ENCODE results near the gene HMGCS2. TPM values are rescaled to one million over a fixed set of nuclear protein-coding genes. Genes with fewer than 3 reads are reported as not detected.
"Not testable (repeated sequence)": the region's sequence is repeated elsewhere in the genome, so short reads cannot be mapped to it uniquely, and the experiment has no call there.

Gene HMGCS2
- total RNA-seq, 1 experiment from 2014 or later, result not detected

DNA sequence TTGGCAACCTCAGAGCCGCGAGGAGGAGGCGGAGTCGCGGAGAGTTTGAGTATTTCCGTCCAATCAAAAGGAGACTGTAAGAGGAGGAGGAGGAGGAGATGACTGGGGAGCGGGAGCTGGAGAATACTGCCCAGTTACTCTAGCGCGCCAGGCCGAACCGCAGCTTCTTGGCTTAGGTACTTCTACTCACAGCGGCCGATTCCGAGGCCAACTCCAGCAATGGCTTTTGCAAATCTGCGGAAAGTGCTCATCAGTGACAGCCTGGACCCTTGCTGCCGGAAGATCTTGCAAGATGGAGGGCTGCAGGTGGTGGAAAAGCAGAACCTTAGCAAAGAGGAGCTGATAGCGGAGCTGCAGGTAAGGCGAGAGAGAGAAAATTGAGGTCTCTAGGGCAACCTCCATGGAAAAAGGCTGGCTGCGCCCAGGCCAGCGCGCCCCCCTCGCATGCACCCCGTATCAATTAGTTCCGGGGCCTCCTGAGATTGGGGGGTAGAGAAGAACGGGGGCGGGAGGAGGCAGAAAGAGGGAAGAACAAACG is 56.8 kb downstream of the HMGCS2 start, which contains the start of gene PHGDH:
Gene PHGDH (plus strand): TSS at position 131 of the 538 bp plus-strand sequence. CDS start 89 bp downstream, at position 220.
- peaks cover 26% of the 10 kb centered on the region for H4K20me1 ChIP-seq (ENCODE audit: insufficient read depth)
- H3K4me1 ChIP-seq (replicated peaks; ENCODE audit: insufficient read depth), result peaks cover 34% of the 10 kb centered on the region
- TF ChIP-seq EZH2 (IDR thresholded peaks at IDR 0.05; ENCODE audit: low read depth), result no peak
- H3K79me2 ChIP-seq (ENCODE audit: low read depth), result peaks cover 47% of the 10 kb centered on the region
- peak within 1 kb of the TSS; percentile 98 for H3K4me2 ChIP-seq
- peaks cover 29% of the 10 kb centered on the region for H3K36me3 ChIP-seq (ENCODE audit: low read depth)
- intact Hi-C loops (cut with micrococcal nuclease; ENCODE audit: unreplicated experiment), result loop anchor here (1.0 to 2.0 kb wide), 5 partner anchors 19 to 99 kb away; partner anchors contain the start of gene ZNF697
- ChIA-PET POLR2A (ENCODE audit: unreplicated experiment) (interaction anchor here (0.6 to 1.2 kb wide), 7 partner anchors 15 to 1146 kb away, joined by 4 to 42 read pairs (median 7); partner anchors contain the start of gene ZNF697), CTCF (interaction anchor here (0.5 to 0.8 kb wide), 2 partner anchors 19 to 36 kb away, joined by 3 to 4 read pairs; no protein-coding TSS in a partner anchor)
- peak within 1 kb of the TSS; percentile 93 for H3K4me3 ChIP-seq
- BruUV-seq (replicated peaks), result TSS peak; percentile 89
- H3F3A ChIP-seq (ENCODE audit: insufficient read depth, low read depth), result peaks cover 14% of the 10 kb centered on the region; the same call in 1 of the 2 replicates
- no peaks in the 10 kb centered on the region for H3K9me3 ChIP-seq (ENCODE audit: insufficient read depth, low read depth)
- H3K9me2 ChIP-seq (ENCODE audit: insufficient read depth), result no peaks in the 10 kb centered on the region
- peak within 1 kb of the TSS; percentile 85 for H3K27ac ChIP-seq
- DNase-seq, result peak; percentile 78 to 89
- H3K27me3 ChIP-seq (ENCODE audit: insufficient read depth, low read depth), result no peaks in the 10 kb centered on the region
- peak within 1 kb of the TSS; percentile 74 for H2AFZ ChIP-seq

DNA sequence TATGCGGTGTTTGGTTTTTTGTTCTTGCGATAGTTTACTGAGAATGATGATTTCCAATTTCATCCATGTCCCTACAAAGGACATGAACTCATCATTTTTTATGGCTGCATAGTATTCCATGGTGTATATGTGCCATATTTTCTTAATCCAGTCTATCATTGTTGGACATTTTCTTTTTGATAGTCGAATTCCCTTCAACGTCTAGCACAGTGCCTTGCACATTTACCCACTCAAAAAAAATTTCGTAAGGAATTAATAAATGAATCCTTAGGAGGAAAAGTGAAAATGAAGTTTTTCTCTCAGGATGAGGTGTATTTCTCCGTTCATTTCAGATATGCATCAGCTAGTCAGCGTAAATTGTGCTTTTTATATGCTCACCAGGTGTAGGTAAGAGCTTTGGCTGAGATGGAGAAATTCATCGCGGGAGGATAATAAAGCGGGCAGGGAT is 57.3 kb downstream of the HMGCS2 start:
- H3K9me2 ChIP-seq (ENCODE audit: insufficient read depth); BruUV-seq (replicated peaks); H3K27ac ChIP-seq; DNase-seq; H3K9me3 ChIP-seq (ENCODE audit: insufficient read depth, low read depth); H2AFZ ChIP-seq; H3K27me3 ChIP-seq (ENCODE audit: insufficient read depth, low read depth): not testable (repeated sequence)
- intact Hi-C loops (cut with micrococcal nuclease; ENCODE audit: unreplicated experiment), result loop anchor here (1.0 to 2.0 kb wide), 3 partner anchors 25 to 98 kb away; partner anchors contain the start of gene ZNF697
- peak overlapping the region; percentile 93; the same call in 1 of the 2 replicates for H3K4me3 ChIP-seq
- peaks cover 29% of the 10 kb centered on the region for H3K36me3 ChIP-seq (ENCODE audit: low read depth)
- H3K79me2 ChIP-seq (ENCODE audit: low read depth), result peaks cover 42% of the 10 kb centered on the region
- H3K4me2 ChIP-seq, result peak overlapping the region; percentile 79
- H3K4me1 ChIP-seq (replicated peaks; ENCODE audit: insufficient read depth), result peaks cover 34% of the 10 kb centered on the region
- CTCF ChIA-PET, result interaction anchor here (0.8 kb wide), 1 partner anchor 20 kb away, joined by 4 read pairs; no protein-coding TSS in a partner anchor
- peaks cover 21% of the 10 kb centered on the region for H4K20me1 ChIP-seq (ENCODE audit: insufficient read depth)
- POLR2A ChIA-PET (ENCODE audit: unreplicated experiment), result interaction anchor here (0.6 to 1.2 kb wide), 5 partner anchors 14 to 1146 kb away, joined by 4 to 42 read pairs (median 8); partner anchors contain the start of gene ZNF697
- H3F3A ChIP-seq (ENCODE audit: insufficient read depth, low read depth), result peaks cover 14% of the 10 kb centered on the region; the same call in 1 of the 2 replicates

DNA sequence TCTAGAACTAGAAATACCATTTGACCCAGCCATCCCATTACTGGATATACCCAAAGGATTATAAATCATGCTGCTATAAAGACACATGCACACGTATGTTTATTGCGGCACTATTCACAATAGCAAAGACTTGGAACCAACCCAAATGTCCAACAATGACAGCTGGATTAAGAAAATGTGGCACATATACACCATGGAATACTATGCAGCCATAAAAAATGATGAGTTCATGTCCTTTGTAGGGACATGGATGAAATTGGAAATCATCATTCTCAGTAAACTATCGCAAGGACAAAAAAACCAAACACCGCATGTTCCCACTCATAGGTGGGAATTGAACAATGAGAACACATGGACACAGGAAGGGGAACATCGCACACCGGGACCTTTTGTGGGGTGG is 62.1 kb downstream of the HMGCS2 start:
- H3K79me2 ChIP-seq (ENCODE audit: low read depth); H3K36me3 ChIP-seq (ENCODE audit: low read depth); H3K9me2 ChIP-seq (ENCODE audit: insufficient read depth); BruUV-seq (replicated peaks); H3F3A ChIP-seq (ENCODE audit: insufficient read depth, low read depth); DNase-seq; CTCF ChIA-PET; H3K27ac ChIP-seq; H3K4me2 ChIP-seq; H3K4me1 ChIP-seq (replicated peaks; ENCODE audit: insufficient read depth); POLR2A ChIA-PET (ENCODE audit: unreplicated experiment); H3K27me3 ChIP-seq (ENCODE audit: insufficient read depth, low read depth); H2AFZ ChIP-seq; H3K4me3 ChIP-seq; H4K20me1 ChIP-seq (ENCODE audit: insufficient read depth); intact Hi-C loops (cut with micrococcal nuclease; ENCODE audit: unreplicated experiment): not testable (repeated sequence)
- peaks cover 13% of the 10 kb centered on the region for H3K9me3 ChIP-seq (ENCODE audit: insufficient read depth, low read depth)

DNA sequence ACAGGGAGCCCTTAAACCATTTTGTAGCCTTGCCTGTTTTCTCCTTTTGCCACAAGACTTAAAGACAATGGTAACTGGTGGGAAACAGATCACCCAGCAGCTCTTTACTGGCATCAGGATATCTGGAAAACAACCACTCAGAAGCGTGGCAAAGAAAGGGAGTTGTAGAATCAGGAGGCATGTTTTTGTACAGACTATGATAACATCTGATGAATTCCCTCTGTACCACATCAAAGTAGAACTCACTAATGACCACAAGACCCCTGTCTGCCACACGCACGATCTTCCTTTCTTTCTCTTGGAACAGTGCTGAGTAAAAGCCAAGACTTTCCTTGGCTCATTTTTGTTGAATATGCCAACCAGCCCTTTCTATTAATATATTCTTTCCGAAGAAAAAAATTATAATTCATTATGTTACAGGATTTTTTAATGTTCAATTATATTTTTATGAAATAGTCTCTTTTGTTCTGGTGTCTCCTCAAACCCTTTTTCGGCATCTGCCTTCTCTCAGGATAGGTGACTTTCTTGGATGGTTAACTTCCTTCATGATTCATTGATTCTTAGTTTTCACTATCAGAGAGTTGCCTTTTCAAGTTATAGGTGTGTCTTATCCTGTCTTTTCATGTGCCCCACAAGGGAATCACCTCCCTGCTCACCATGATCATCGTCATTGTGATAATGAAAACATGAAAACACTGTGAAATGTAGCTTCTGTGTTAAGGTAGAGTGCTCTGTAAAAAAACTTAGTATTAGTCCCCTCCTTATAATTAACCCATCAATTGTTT is 64.8 kb downstream of the HMGCS2 start:
- Histone ChIP-seq H3K4me2 (no peak overlapping the region), H3K79me2 (ENCODE audit: low read depth) (no peaks in the 10 kb centered on the region), H3K36me3 (ENCODE audit: low read depth) (no peaks in the 10 kb centered on the region), H3K9me2 (ENCODE audit: insufficient read depth) (no peaks in the 10 kb centered on the region), H2AFZ (no peak overlapping the region), H3K27me3 (ENCODE audit: insufficient read depth, low read depth) (no peaks in the 10 kb centered on the region), H3F3A (ENCODE audit: insufficient read depth, low read depth) (no peaks in the 10 kb centered on the region), H3K4me3 (no peak overlapping the region), H3K9me3 (ENCODE audit: insufficient read depth, low read depth) (peaks cover 25% of the 10 kb centered on the region), H3K4me1 (replicated peaks; ENCODE audit: insufficient read depth) (no peaks in the 10 kb centered on the region), H4K20me1 (ENCODE audit: insufficient read depth) (no peaks in the 10 kb centered on the region), H3K27ac (no peak overlapping the region)
- CTCF ChIA-PET, result no interaction called here
- DNase-seq, result peak in 1 of 2 experiments; percentile 29
- TF ChIP-seq, protein P1, sequence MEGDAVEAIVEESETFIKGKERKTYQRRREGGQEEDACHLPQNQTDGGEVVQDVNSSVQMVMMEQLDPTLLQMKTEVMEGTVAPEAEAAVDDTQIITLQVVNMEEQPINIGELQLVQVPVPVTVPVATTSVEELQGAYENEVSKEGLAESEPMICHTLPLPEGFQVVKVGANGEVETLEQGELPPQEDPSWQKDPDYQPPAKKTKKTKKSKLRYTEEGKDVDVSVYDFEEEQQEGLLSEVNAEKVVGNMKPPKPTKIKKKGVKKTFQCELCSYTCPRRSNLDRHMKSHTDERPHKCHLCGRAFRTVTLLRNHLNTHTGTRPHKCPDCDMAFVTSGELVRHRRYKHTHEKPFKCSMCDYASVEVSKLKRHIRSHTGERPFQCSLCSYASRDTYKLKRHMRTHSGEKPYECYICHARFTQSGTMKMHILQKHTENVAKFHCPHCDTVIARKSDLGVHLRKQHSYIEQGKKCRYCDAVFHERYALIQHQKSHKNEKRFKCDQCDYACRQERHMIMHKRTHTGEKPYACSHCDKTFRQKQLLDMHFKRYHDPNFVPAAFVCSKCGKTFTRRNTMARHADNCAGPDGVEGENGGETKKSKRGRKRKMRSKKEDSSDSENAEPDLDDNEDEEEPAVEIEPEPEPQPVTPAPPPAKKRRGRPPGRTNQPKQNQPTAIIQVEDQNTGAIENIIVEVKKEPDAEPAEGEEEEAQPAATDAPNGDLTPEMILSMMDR (conservative IDR thresholded peaks at IDR 0.05), result no peak
- TF ChIP-seq EZH2 (IDR thresholded peaks at IDR 0.05; ENCODE audit: low read depth), result no peak
- intact Hi-C loops (cut with micrococcal nuclease; ENCODE audit: unreplicated experiment), result no loop called here
- POLR2A ChIA-PET (ENCODE audit: unreplicated experiment), result no interaction called here
- BruUV-seq (replicated peaks), result no TSS peak
